Activated CD4-positive, alpha-beta T cell treated with anti-CD3 and anti-CD28 coated beads, Interleukin-2, Interleukin-4, amounts not matched to agents 100 ng/mL and 50 ng/mL, durations not matched to agents 16 hours and 8 hours (primary cell): Measurements from ENCODE around the gene PYGB.

Source experiments
- DNase-seq: peaks from one replicate; pipeline ENCODE4 v3.0.0-alpha.2; 2020; ENCODE audit warnings: low spot score

Gene PYGB

DNA sequence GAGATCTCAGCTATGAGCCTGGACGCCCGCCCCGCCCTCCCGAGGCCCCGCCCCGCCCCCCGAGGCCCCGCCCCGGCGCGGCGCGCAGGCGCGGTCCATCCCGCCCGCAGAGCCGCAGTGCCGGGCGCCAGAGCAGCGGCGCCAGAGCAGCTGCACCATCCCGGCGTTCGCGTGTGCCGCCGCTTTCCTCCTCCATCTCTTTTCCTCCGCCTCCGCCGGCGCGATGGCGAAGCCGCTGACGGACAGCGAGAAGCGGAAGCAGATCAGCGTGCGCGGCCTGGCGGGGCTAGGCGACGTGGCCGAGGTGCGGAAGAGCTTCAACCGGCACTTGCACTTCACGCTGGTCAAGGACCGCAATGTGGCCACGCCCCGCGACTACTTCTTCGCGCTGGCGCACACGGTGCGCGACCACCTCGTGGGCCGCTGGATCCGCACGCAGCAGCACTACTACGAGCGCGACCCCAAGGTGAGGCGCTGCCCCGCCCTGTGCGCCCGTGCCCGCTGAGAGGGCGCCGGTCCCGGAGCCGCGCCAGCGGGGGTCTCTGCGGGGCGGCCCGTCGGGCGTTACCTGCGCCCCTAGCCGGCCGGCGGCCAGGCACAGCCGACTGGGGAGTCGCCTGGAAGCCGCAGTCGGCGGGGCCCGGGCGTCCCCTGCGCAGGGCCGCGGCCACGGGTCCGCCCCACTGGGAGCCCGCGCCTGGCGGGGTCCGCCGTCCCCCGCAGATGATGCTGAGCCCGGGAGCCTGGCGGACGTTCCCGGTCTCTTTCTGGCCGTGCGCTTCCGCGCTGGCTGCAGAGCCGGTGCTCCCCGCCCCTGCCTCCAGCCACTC, at the start of gene PYGB:
Gene PYGB (plus strand): TSS at position 130 of the 830 bp plus-strand sequence. CDS start 94 bp downstream, at position 224.
- DNase-seq = peak; percentile 75

DNA sequence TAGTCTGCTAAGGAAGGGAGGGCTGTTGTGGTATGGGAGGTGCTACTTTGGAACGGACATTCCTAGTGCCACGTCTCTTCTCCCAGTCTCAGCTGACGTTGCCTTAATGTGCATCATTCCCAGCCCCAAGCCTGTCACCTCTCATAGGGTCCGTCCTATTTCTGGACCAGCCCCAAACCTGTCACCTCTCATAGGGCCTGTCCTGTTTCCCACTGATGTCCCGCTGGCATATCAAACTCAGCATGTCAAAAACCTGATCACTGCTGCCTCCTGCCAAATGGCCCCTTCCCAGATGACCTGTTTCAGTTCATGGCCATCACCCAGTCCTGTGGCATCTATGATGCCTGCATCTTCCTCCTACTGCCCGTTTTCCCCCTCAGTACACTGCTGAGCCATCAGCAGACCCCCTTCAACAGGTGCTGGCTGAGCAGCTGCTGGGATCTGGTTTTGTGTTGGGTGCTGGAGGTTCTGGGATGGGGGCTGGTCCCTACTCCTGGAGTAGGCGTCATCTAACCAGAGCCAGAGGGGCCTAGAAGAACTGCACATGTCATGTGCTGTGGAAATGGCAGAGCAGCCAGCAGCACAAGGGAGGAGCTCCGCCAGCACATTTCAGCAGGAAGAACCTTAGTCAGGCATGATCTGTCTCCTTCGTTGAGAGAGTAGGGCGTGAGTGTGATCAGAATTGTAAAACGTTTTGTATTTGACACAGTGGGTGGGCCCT, 49.1 kb upstream of the PYGB start:
- DNase-seq = no peak

GRCh38 chr20:25199473-25200260, 48.2 kb upstream of the PYGB start:
- no peak for DNase-seq

GRCh38 chr20:25203089-25203488, 44.8 kb upstream of the PYGB start:
- no peak for DNase-seq

DNA sequence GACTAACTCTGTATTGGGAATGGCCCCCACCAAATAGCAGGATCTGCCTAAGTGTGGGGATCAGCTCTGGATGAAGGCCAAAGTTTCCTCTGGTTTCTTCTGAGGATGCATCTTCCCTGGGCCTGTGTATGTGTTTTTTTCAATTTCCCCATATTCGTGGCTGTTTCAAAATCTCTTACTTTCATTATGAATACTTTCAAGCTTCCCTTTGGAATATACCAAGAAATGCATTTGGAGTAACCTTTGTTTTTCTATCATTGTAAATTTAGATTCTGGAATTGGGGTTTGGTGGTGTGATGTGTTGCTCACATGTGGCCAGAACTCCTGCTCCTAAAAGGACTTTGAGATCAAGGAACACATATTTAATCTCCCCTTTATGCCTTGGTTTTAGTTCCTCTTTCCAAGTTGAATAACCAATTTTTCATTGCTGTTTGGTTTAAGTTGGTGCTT, 44.0 kb upstream of the PYGB start:
- no peak for DNase-seq

GRCh38 chr20:25204550-25205276, 43.2 kb upstream of the PYGB start:
- no peak for DNase-seq

DNA sequence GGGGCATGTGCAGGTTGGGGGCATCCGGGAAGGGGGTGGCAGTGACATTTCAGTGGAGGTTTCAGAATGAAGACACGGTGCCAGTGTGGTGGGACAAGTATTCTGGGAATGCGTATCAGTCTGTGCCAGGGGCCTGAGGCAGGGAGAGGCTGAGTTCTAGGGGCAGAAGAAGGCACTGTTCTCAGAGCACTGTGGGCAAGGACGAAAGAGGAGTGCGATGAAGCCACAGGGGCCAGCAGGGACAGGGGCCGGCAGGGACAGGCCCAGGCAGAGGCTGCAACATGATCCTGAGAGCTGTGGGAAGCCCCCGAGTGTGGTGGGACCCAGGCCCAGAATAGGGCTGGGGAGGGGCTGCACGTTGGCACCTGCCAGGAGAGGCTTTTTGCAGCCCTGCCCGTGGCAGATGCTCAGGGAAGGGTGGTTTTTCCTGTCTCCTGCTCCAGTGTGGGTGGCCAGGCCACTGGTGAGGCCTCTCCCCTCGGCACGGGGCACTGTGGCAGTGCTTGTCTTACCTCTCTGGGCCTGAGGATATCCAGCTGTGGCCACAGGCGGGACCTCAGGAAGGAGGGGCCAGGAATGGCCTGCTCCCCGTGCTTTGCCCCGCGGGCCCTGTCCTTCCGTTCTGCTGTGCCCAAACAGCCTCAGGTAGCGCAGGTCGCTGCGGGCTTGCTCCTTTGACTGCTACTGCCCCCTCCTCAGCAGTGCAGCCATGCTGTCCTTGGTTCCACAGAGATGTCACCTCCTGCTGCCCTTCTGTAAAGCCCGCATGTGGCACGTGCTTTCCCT, 42.4 kb upstream of the PYGB start:
- no peak for DNase-seq

- no peak for DNase-seq
Measured at GRCh38 chr20:25206063-25206403, 41.9 kb upstream of the PYGB start.

GRCh38 chr20:25206548-25206947, 41.3 kb upstream of the PYGB start:
- no peak for DNase-seq

GRCh38 chr20:25207149-25207959, 40.5 kb upstream of the PYGB start:
- DNase-seq = no peak

- no peak for DNase-seq
Measured at GRCh38 chr20:25207960-25208534, 39.8 kb upstream of the PYGB start.

- no peak for DNase-seq
Measured at GRCh38 chr20:25209400-25209799, 38.5 kb upstream of the PYGB start.

DNA sequence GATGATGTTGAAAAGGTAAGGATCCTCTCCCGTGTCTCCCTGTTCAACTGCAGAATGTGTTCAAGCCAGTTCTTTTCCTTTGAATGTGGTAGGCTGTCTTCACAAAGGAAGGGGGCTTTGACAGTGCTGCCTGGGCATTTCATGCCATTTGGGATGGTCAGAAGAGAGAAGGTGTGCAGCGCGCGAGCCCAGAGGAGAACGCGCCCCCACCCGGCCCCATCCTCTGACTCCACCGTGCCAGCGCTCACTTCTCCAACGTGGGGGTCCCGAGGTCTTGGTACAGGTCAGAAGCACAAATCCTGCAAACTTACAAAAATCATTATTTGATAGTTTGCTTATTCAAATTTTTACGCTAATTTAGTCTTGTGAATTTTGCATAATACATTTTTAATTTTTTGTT, 38.0 kb upstream of the PYGB start:
- no peak for DNase-seq

- no peak for DNase-seq
Measured at GRCh38 chr20:25211273-25211672, 36.6 kb upstream of the PYGB start.

GRCh38 chr20:25212242-25212641, 35.6 kb upstream of the PYGB start:
- DNase-seq = no peak

- no peak for DNase-seq
Measured at GRCh38 chr20:25213566-25214425, 34.1 kb upstream of the PYGB start.

GRCh38 chr20:25214426-25214790, 33.5 kb upstream of the PYGB start:
- no peak for DNase-seq

DNA sequence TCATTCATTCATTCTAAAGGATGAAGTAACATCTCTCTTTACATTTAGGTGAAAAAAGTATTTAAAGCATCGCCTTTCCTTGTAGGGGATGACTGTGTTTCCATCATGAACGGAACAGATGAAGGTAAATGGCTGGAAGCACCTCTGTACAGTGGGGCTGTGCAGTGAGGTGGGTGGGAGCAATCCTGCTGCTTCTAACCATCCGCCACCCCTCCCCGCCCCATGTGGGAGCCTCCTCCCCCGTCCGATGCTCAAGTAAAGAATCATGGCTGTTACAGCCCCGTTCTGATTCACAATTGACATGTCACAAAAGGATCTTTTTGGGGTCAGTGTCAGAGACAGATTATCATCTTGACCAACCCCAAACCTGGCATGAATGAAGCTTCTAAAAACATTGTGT, 33.1 kb upstream of the PYGB start:
- no peak for DNase-seq

GRCh38 chr20:25215521-25215920, 32.4 kb upstream of the PYGB start:
- no peak for DNase-seq
